Coronary artery (tissue), 2 donors: ENCODE measurements around the gene LILRA5.

Experiments
- DNase-seq: peaks from one replicate; pipeline ENCODE4 v3.0.0-alpha.2; 2017; ENCODE audit warnings: low spot score
- H3K27ac ChIP-seq, 2 donors: fragments of 200-600 bp; sonication (generic); one replicate each; pipeline ENCODE4 v1.5.1; 2016 to 2019
- H3K4me3 ChIP-seq: fragments of 200-600 bp; sonication (generic); 2 replicates; pipeline ENCODE4 v1.5.1; 2016; ENCODE audit warnings: mild to moderate bottlenecking, moderate library complexity
- CTCF ChIP-seq: fragments of 200-600 bp; sonication (generic); IDR thresholded peaks from one replicate; pipeline ENCODE4 v1.5.1; 2019; ENCODE audit warnings: antibody characterized with exemption

Gene LILRA5

GRCh38 chr19:54319892-54320670, 7.1 kb upstream of the LILRA5 start:
- no peak overlapping the region for H3K27ac ChIP-seq
- no peak for DNase-seq
- no peak overlapping the region for H3K4me3 ChIP-seq
- no peak for TF ChIP-seq CTCF

DNA sequence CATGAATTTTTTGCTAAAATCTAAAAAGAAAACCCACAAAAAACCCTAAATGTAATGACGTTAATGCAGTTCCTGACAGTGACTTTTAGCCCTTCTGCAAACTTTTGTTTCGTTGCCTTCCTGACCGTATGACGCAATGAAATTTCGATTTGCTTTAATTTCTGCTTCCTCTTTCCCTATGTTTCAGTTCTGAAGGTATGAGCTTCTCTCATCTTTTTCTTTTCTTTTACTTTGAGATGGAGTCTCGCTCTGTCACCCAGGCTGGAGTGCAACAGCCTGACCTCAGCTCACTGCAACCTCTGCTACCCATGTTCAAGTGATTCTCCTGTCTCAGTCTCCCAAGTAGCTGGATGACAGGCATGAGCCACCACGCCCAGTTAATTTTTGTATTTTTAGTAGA, 6.1 kb upstream of the LILRA5 start:
- no peak for TF ChIP-seq CTCF
- Histone ChIP-seq H3K27ac (no peak overlapping the region), H3K4me3 (no peak overlapping the region)
- DNase-seq = no peak

GRCh38 chr19:54317965-54318240, 4.9 kb upstream of the LILRA5 start:
- DNase-seq = peak; percentile 65
- no peak overlapping the region for H3K27ac ChIP-seq
- H3K4me3 ChIP-seq = no peak overlapping the region
- TF ChIP-seq CTCF = no peak

DNA sequence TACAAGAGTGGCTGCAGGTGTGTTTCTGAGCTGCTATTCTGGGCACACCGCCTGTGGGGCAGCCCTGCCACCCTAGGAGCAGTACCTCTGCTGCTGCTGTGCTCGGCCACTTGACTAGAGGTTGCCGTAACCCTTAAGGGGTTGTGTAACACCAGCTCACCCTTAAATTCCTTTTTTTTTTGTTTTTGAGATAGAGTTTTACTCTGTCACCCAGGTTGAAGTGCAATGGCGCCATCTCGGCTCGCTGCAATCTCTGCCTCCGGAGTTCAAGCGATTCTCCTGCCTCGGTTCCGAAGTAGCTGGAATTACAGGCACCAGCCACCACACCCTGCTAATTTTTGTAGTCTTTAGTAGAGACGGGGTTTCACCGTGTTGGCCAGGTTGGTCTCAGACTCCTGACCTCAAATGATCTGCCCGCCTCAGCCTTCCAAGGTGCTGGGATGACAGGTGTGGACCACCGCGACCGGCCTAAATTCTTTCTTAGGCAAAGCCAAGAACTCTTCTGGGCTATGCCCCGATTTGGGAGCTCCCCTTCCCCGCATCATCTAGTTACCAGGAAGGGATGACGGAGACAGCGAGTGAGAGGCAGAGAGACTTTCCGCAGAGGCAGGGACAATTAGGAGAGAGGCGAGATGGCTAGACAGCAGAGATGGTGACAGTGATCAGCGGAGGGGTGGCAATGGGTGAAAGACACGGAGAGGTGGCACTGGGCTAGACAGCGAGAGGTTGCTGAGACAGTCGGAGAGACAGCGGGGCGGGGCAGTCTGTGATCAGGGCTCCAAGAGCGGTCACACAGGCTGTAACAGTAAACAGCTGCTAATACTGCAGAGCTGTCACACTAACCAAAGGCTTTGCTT, 4.4 kb upstream of the LILRA5 start:
- no peak overlapping the region for H3K4me3 ChIP-seq
- no peak for TF ChIP-seq CTCF
- DNase-seq = peak; percentile 64
- H3K27ac ChIP-seq = no peak overlapping the region

- Histone ChIP-seq H3K4me3 (no peak overlapping the region), H3K27ac (no peak overlapping the region)
- DNase-seq = no peak
- no peak for TF ChIP-seq CTCF
Observed at GRCh38 chr19:54316746-54317107, 3.8 kb upstream of the LILRA5 start.

DNA sequence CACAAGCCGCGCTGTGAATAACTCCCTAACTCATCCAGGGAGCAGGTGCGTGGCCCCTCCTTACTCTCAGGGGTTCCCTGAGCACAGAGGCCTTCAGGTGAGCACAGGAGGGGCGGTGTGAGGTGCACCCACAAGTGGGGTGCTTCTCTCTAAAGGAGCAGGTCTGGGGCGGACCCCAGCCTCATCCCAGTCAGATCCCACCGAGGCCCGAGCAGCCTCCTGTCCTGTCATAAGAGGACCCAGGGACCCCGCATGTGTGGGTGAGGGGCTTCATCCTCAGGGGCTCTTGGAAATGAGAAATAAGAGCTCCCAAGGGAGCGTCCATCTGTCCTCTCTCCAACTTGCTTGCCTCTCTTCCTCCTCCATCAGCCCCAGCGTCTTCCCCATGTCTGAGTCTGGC, 3.0 kb upstream of the LILRA5 start:
- no peak for TF ChIP-seq CTCF
- DNase-seq = peak; percentile 57
- no peak overlapping the region for H3K27ac ChIP-seq
- no peak overlapping the region for H3K4me3 ChIP-seq

- TF ChIP-seq CTCF = no peak
- no peak for DNase-seq
- Histone ChIP-seq H3K4me3 (no peak overlapping the region), H3K27ac (no peak overlapping the region)
Observed at GRCh38 chr19:54312011-54312410, 955 bp downstream of the LILRA5 start.
